Endodermal cell (in vitro differentiated cells): Measurements from ENCODE around the gene CMC2. TPM values are rescaled to one million over a fixed set of nuclear protein-coding genes. Genes with fewer than 3 reads are reported as not detected.

ENCODE experiments used
- DNase-seq: peaks from one replicate; pipeline ENCODE4 v3.0.0-alpha.2; 2017
- H3K27ac ChIP-seq: 2 replicates; pipeline ENCODE4 v1.5.1; 2013; ENCODE audit warnings: mild to moderate bottlenecking, low read depth, low read length, moderate library complexity
- H3K27me3 ChIP-seq: 2 replicates; pipeline ENCODE4 v1.6.1; 2013; ENCODE audit warnings: mild to moderate bottlenecking, low read length, moderate library complexity; ENCODE audit not compliant: insufficient read depth, control insufficient read depth, poor library complexity, severe bottlenecking
- H3K36me3 ChIP-seq: 2 replicates; pipeline ENCODE4 v1.7.0; 2013; ENCODE audit warnings: mild to moderate bottlenecking, low read length, moderate library complexity; ENCODE audit not compliant: control insufficient read depth, insufficient read depth
- H3K4me1 ChIP-seq: one replicate; pipeline ENCODE4 v1.7.0; 2013; ENCODE audit warnings: low read length; ENCODE audit not compliant: control insufficient read depth, insufficient read depth
- H3K4me3 ChIP-seq: 2 replicates; pipeline ENCODE4 v1.5.1; 2013; ENCODE audit warnings: mild to moderate bottlenecking, low read length, moderate library complexity
- H3K9ac ChIP-seq: 2 replicates; pipeline ENCODE4 v1.6.1; 2013; ENCODE audit warnings: mild to moderate bottlenecking, low read length, moderate library complexity; ENCODE audit not compliant: poor library complexity, severe bottlenecking; ENCODE audit errors: extremely low read depth
- H3K9me3 ChIP-seq: 2 replicates; pipeline ENCODE4 v1.6.1; 2013; ENCODE audit warnings: mild to moderate bottlenecking, low read length, moderate library complexity; ENCODE audit not compliant: control insufficient read depth
- H3K27ac Mint-ChIP-seq: 2 replicates; pipeline ENCODE4 v1.8.0; 2020; ENCODE audit warnings: mixed read lengths
- H3K27me3 Mint-ChIP-seq: 2 replicates; pipeline ENCODE4 v1.8.0; 2021; ENCODE audit warnings: mild to moderate bottlenecking, mixed read lengths; ENCODE audit not compliant: insufficient read depth
- H3K36me3 Mint-ChIP-seq: 2 replicates; pipeline ENCODE4 v1.8.0; 2020; ENCODE audit warnings: low read depth, mixed read lengths
- H3K4me1 Mint-ChIP-seq: 2 replicates; pipeline ENCODE4 v1.8.0; 2020; ENCODE audit warnings: mixed read lengths
- H3K4me3 Mint-ChIP-seq: 2 replicates; pipeline ENCODE4 v1.8.0; 2020; ENCODE audit warnings: mild to moderate bottlenecking, moderate library complexity, mixed read lengths
- H3K9me3 Mint-ChIP-seq: 2 replicates; pipeline ENCODE4 v1.8.0; 2020; ENCODE audit warnings: mild to moderate bottlenecking, mixed read lengths
- whole genome bisulfite sequencing, 2 experiments: methylation state at CpG; one replicate each; pipeline versions ENCODE4 v1.1.5 to v1.1.7; 2013; ENCODE audit warnings: missing lambda C conversion rate in 2 of 2, mixed read lengths in 1 of 2; ENCODE audit not compliant: insufficient coverage in 1 of 2, insufficient read length in 1 of 2; 5-methylcytosine and 5-hydroxymethylcytosine counted together
- long read RNA-seq, 4 experiments: library from polyadenylated mRNA in 2 of 4; library from RNA in 1 of 4; library from capped mRNA in 1 of 4; stranded (forward) in 3 of 4; unstranded in 1 of 4; transcript quantifications; one replicate each; pipeline ENCODE4 v2.0.0, GENCODE V29; 2020 to 2021; ENCODE audit warnings: inconsistent platforms in 1 of 4
- polyA plus RNA-seq, 2 experiments: library from polyadenylated mRNA; stranded (reverse); fragments of 50-300 nt; gene quantifications; one replicate each; pipeline ENCODE4 v1.2.3, GENCODE V29; 2013
- total RNA-seq, 2 donors: library from RNA; stranded (reverse); fragmentation: NEBNext Ultra II Directional in 1 of 2; extraction: Animal tissue kit (Norgen Biotek cat#: 25700) in 1 of 2; gene quantifications; 2 replicates in 1 of 2; 3 replicates in 1 of 2; pipeline ENCODE4 v1.2.1, GENCODE V29; 2021
- TF ChIP-seq, protein P1 (sequence below): fragments of 200-600 bp; sonication (generic); conservative IDR thresholded peaks from 2 replicates; pipeline ENCODE4 v1.5.0; 2021; ENCODE audit warnings: antibody characterized with exemption, mild to moderate bottlenecking

CMC2 gene
- total RNA-seq, result 100 to 1,000 TPM in 1 of 2 donors, 10 to 100 TPM in 1; 73.8 to 103 TPM
- polyA plus RNA-seq (2013, experiment 1 of 2), result 127 TPM
- 147 TPM for polyA plus RNA-seq (2013, experiment 2 of 2)
- long read RNA-seq, experiment 1, full-length matches to known transcripts, result 17 of 34 reads
- long read RNA-seq, experiment 1, partial matches to known transcripts, result 0 of 34 reads
- long read RNA-seq, experiment 1, other reads (novel, unspliced or antisense), result 17 of 34 reads
- long read RNA-seq, experiment 2, full-length matches to known transcripts, result 42 of 62 reads
- long read RNA-seq, experiment 2, partial matches to known transcripts, result 0 of 62 reads
- long read RNA-seq, experiment 2, other reads (novel, unspliced or antisense), result 20 of 62 reads
- long read RNA-seq, experiment 3, full-length matches to known transcripts, result 9 of 19 reads
- long read RNA-seq, experiment 3, partial matches to known transcripts, result 1 of 19 reads
- long read RNA-seq, experiment 3, other reads (novel, unspliced or antisense), result 9 of 19 reads
- long read RNA-seq, experiment 4, full-length matches to known transcripts, result 21 of 69 reads
- long read RNA-seq, experiment 4, partial matches to known transcripts, result 0 of 69 reads
- long read RNA-seq, experiment 4, other reads (novel, unspliced or antisense), result 48 of 69 reads

GRCh38 chr16:81006813-81007695 lies at the start of gene CMC2, which contains the start of gene CENPN:
CMC2 (minus strand) TSS chr16:81006885; CDS start chr16:80997394, 9,491 bp downstream.
CENPN (plus strand) TSS chr16:81007214; CDS start chr16:81011940, 4,726 bp downstream.
- Mint-ChIP-seq H3K4me1 (peaks cover 12% of the 10 kb centered on the region), H3K9me3 (no peaks in the 10 kb centered on the region), H3K27ac (peak within 1 kb of the TSS; percentile 100), H3K27me3 (no peaks in the 10 kb centered on the region), H3K36me3 (peaks cover 7% of the 10 kb centered on the region), H3K4me3 (peak within 1 kb of the TSS; percentile 83)
- Histone ChIP-seq H3K36me3 (peaks cover 10% of the 10 kb centered on the region), H3K9ac (peak within 1 kb of the TSS; percentile 96), H3K4me1 (no peaks in the 10 kb centered on the region), H3K27ac (peak within 1 kb of the TSS; percentile 100), H3K9me3 (no peaks in the 10 kb centered on the region), H3K27me3 (no peaks in the 10 kb centered on the region), H3K4me3 (peak within 1 kb of the TSS; percentile 94)
- peak; percentile 99 for DNase-seq
- 0 to 1% methylated on average over 52 to 75 of the region's 75 CpGs for WGBS, 2 experiments
- TF ChIP-seq, protein P1, sequence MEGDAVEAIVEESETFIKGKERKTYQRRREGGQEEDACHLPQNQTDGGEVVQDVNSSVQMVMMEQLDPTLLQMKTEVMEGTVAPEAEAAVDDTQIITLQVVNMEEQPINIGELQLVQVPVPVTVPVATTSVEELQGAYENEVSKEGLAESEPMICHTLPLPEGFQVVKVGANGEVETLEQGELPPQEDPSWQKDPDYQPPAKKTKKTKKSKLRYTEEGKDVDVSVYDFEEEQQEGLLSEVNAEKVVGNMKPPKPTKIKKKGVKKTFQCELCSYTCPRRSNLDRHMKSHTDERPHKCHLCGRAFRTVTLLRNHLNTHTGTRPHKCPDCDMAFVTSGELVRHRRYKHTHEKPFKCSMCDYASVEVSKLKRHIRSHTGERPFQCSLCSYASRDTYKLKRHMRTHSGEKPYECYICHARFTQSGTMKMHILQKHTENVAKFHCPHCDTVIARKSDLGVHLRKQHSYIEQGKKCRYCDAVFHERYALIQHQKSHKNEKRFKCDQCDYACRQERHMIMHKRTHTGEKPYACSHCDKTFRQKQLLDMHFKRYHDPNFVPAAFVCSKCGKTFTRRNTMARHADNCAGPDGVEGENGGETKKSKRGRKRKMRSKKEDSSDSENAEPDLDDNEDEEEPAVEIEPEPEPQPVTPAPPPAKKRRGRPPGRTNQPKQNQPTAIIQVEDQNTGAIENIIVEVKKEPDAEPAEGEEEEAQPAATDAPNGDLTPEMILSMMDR, result no peak

DNA sequence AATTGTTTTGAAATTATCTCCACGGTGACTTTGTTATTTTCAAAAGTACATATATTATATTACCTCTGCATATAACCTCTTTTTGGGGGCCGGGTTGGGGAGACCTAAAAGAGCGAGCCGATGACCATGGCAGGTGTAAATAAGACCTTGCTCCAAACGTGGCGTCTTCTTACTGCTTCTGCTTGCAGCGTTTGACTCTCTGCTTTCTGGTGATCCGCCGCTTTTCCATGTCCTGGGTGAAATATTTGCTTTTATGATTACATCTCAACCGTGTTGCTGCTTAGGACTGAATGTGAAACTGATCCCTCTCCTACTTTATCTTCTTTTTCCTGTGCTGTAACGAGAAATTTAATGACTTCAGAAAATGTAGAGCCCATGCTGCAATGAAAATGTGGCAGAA lies 47.1 kb upstream of the CMC2 start:
- Histone ChIP-seq H3K27ac (no peak overlapping the region), H3K9ac (no peak overlapping the region), H3K36me3 (no peaks in the 10 kb centered on the region), H3K4me3 (no peak overlapping the region), H3K4me1 (no peaks in the 10 kb centered on the region), H3K27me3 (no peaks in the 10 kb centered on the region), H3K9me3 (peaks cover 15% of the 10 kb centered on the region)
- TF ChIP-seq, protein P1, result no peak
- 87 to 96% methylated on average over 7 to 10 of the region's 11 CpGs for WGBS, 2 experiments
- H3K4me3 Mint-ChIP-seq, result no peak overlapping the region
- peaks cover 15% of the 10 kb centered on the region for H3K9me3 Mint-ChIP-seq
- H3K4me1 Mint-ChIP-seq, result peaks cover 4% of the 10 kb centered on the region
- no peaks in the 10 kb centered on the region for H3K27me3 Mint-ChIP-seq
- no peak overlapping the region for H3K27ac Mint-ChIP-seq
- no peak for DNase-seq
- peaks cover 10% of the 10 kb centered on the region for H3K36me3 Mint-ChIP-seq

DNA sequence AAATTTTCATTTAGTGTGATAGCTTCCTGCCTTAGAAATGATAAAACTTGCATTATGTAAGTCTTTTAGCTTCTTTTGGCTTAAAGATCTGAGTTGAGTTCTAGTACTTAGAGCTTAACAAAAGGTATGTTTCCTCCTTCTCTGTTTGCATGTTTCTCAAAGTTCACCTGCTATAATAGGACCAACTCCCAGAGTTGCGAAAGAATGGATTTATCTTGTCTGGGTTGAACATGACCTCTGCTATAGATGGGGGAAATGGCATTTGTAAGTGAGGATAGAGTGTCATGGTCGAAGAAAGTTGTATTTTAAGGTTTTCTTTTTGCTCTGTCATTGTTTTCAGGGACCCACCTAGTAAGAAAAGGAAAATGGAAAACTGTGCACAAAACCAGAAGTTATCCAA lies 36.1 kb upstream of the CMC2 start:
- Histone ChIP-seq H3K9ac (no peak overlapping the region), H3K27me3 (no peaks in the 10 kb centered on the region), H3K4me3 (no peak overlapping the region), H3K9me3 (no peaks in the 10 kb centered on the region), H3K36me3 (peaks cover 74% of the 10 kb centered on the region), H3K27ac (no peak overlapping the region), H3K4me1 (no peaks in the 10 kb centered on the region)
- TF ChIP-seq, protein P1, result no peak
- peaks cover 59% of the 10 kb centered on the region for H3K36me3 Mint-ChIP-seq
- no peaks in the 10 kb centered on the region for H3K27me3 Mint-ChIP-seq
- peaks cover 16% of the 10 kb centered on the region for H3K4me1 Mint-ChIP-seq
- DNase-seq, result no peak
- 96% methylated on average over 2 of the region's 2 CpGs; no CpG with 5 or more reads in 1 of the 2 experiments for WGBS, 2 experiments
- H3K27ac Mint-ChIP-seq, result no peak overlapping the region
- H3K4me3 Mint-ChIP-seq, result no peak overlapping the region
- no peaks in the 10 kb centered on the region for H3K9me3 Mint-ChIP-seq
